Endometrial microvascular endothelial cells (primary cell): Measurements from ENCODE around the gene EEF2K. TPM values are rescaled to one million over a fixed set of nuclear protein-coding genes. Genes with fewer than 3 reads are reported as not detected.

Source experiments
- in situ Hi-C: cut with HindIII; loops from 2 replicates; pipeline ENCODE4 v1.10.0; 2017; ENCODE audit warnings: low sequenced_read_pairs, low pct_unique_long_range_greater_than_20kb; ENCODE audit errors: inconsistent ontology term
- total RNA-seq: library from RNA; depleted of rRNA; stranded (reverse); fragments of >200 nt; gene quantifications from one replicate; pipeline ENCODE4 v1.2.3, GENCODE V29; 2015; ENCODE audit errors: inconsistent ontology term

Gene EEF2K
- total RNA-seq, 1 donor from 2014 or later = 23.9 TPM

- in situ Hi-C loops = no loop called here
Observed at GRCh38 chr16:22206842-22207714, 1.0 kb downstream of the EEF2K start.

- in situ Hi-C loops = no loop called here
Observed at GRCh38 chr16:22207715-22208360, 1.8 kb downstream of the EEF2K start.

- in situ Hi-C loops = loop anchor here (10.0 kb wide), 1 partner anchor 55 kb away; no protein-coding TSS in a partner anchor
Observed at GRCh38 chr16:22210285-22210684, 4.2 kb downstream of the EEF2K start.

- in situ Hi-C loops = loop anchor here (10.0 kb wide), 1 partner anchor 54 kb away; no protein-coding TSS in a partner anchor
Observed at GRCh38 chr16:22210854-22211253, 4.8 kb downstream of the EEF2K start.

GRCh38 chr16:22213236-22213635 is 7.2 kb downstream of the EEF2K start:
- in situ Hi-C loops = loop anchor here (10.0 kb wide), 1 partner anchor 52 kb away; no protein-coding TSS in a partner anchor

GRCh38 chr16:22213801-22214200 is 7.7 kb downstream of the EEF2K start:
- in situ Hi-C loops = loop anchor here (10.0 kb wide), 1 partner anchor 51 kb away; no protein-coding TSS in a partner anchor

- in situ Hi-C loops = loop anchor here (10.0 kb wide), 1 partner anchor 50 kb away; no protein-coding TSS in a partner anchor
Observed at GRCh38 chr16:22214402-22214801, 8.3 kb downstream of the EEF2K start.

- in situ Hi-C loops = loop anchor here (10.0 kb wide), 1 partner anchor 50 kb away; no protein-coding TSS in a partner anchor
Observed at GRCh38 chr16:22214889-22215288, 8.8 kb downstream of the EEF2K start.

GRCh38 chr16:22216191-22216831 is 10.2 kb downstream of the EEF2K start:
- in situ Hi-C loops = loop anchor here (10.0 kb wide), 1 partner anchor 48 kb away; no protein-coding TSS in a partner anchor

GRCh38 chr16:22216832-22217225 is 10.8 kb downstream of the EEF2K start:
- in situ Hi-C loops = loop anchor here (10.0 kb wide), 1 partner anchor 48 kb away; no protein-coding TSS in a partner anchor

GRCh38 chr16:22217890-22218730 is 12.0 kb downstream of the EEF2K start:
- in situ Hi-C loops = loop anchor here (10.0 kb wide), 1 partner anchor 47 kb away; no protein-coding TSS in a partner anchor

GRCh38 chr16:22219389-22220068 is 13.5 kb downstream of the EEF2K start:
- in situ Hi-C loops = loop anchor here (10.0 kb wide), 1 partner anchor 45 kb away; no protein-coding TSS in a partner anchor

GRCh38 chr16:22220069-22220440 is 14.0 kb downstream of the EEF2K start:
- in situ Hi-C loops = no loop called here

GRCh38 chr16:22220714-22221113 is 14.6 kb downstream of the EEF2K start:
- in situ Hi-C loops = no loop called here

- in situ Hi-C loops = no loop called here
Observed at GRCh38 chr16:22222006-22222405, 15.9 kb downstream of the EEF2K start.

- in situ Hi-C loops = no loop called here
Observed at GRCh38 chr16:22222998-22223397, 16.9 kb downstream of the EEF2K start.

- in situ Hi-C loops = no loop called here
Observed at GRCh38 chr16:22225060-22225459, 19.0 kb downstream of the EEF2K start.

GRCh38 chr16:22229889-22230288 is 23.8 kb downstream of the EEF2K start:
- in situ Hi-C loops = no loop called here
